GM21786 (cell line): ENCODE results near the gene HSH2D.

Source experiments
- ATAC-seq: cut with Tn5 transposase; IDR thresholded peaks from one replicate; pipeline ENCODE4 v1.9.1; 2021; ENCODE audit not compliant: unreplicated experiment

Gene HSH2D

DNA sequence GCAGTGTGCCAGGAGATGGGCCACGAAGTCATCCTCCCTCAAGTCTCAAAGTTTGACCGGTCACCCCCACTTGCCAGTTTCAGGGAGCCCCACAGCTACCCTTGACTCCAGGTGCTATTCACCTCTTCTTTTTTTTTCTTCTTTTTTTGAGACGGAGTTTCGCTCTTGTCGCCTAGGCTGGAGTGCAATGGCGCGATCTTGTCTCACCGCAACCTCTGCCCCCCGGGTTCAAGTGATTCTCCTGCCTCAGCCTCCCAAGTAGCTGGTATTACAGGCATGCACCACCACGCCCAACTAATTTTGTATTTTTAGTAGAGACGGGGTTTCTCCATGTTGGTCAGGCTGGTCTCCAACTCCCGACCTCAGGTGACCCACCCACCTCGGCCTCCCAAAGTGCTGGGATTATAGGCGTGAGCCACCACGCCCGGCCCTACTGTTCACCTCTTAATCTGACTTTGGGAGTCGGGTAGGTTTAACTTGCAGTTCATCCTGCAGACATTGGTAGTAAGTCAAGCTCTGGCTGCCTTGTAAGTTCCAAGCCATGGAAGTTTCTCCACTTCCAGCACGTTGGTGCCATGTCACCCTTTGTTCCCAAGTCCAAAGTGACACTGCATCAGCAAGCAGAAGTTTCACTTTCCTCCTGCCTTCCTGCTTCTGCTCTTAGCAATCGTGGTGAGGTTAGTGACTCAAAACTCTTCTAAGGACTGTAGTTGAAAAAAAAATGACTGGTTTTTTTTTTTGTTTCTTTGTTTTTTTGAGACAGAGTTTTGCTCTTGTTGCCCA lies 24.2 kb upstream of the HSH2D start:
- ATAC-seq, result peak; percentile 3

DNA sequence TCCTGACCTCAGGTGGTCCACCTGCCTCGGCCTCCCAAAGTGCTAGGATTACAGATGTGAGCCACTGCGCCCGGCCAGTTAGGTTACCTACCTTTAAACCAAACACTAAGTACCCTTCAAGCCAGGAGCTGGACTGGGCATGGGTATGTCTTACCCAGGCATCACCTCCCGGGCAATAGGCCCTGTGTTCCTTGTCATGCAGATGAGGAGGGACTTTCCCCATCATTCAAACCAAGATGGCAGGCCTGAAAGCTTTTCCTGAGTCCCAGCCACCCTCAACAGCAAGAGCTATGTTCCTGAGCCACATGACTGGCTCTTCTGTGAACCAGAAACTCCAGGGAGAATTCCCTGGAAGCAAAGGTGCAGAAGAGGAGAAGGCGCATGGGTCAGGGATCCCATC lies 22.3 kb upstream of the HSH2D start:
- ATAC-seq, result no peak

DNA sequence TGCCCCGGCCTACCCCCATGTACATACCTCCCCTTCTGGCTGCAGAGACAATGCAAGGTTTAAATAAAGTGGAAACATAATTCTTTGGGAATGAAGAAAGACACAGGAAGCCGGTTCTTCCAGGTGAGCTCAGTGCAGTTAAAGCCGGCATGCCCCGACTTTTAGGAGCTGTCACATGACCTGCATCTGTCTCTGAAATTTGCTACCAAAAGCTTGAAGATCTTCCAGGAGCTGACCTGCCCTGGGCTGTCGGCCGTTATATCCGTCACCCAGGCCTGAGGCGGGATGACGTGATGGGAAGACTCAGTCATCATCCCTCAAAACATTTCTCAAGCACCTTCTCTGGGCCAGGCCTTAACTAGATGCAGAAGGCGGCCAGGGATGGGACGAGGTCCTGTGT lies 21.5 kb upstream of the HSH2D start:
- ATAC-seq, result no peak

GRCh38 chr19:16124953-16125352 lies 18.5 kb upstream of the HSH2D start:
- no peak for ATAC-seq

DNA sequence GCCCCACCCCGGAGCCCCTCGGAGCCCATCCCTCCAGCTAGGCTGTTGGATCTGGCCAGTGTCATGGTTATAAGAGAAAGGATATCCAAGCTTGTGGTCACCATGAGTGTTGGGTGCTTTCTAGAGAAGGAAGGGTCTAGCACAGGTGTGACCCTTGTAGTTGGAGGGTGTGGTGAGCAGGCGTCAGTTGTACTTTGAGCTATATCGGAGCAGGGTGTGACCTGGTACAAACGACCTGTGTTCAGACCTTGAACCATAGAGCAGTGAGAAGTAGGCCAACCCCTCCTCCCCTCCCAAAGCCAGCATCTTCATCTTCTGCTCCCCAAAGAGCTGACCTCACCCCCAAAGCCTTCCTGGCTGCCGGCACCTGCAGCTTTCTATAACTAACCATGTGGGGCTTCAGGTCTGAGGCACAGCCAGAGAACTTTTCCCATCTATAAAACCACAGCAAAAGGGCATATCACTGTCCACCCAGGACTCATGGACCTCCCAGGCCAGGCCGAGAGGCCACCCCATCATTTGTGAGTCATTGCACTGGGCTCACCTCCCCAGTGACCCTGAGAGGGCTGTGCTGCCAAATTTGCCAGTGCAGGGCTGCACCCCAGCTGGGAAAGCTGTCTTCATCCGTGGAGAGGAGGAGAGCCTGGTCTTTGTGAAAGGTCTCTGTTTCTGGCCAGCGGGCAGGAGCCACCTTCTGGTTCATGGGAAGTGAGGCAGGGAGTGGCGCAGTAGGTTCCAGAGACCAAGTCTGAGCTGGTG lies 17.6 kb upstream of the HSH2D start:
- ATAC-seq, result no peak

DNA sequence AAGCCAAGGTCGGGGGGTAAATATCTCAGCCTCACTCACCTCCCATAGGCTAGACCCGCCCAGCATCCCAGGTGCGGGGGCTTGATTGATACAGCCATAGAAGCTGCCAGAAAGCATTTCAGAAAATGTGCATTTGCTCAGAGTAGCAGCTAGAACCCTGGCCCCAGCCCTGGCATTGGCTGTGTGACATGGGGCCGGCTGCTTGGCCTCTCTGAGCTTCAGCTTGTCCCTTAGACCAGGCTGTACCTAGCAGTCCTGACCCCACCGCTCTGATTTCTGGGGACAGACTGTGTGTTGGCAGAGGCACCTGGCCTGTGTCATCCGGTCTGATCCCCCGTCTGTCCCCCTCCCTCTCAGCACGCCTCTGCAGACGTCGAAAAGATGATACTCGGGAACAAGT lies 16.4 kb upstream of the HSH2D start:
- ATAC-seq, result no peak

DNA sequence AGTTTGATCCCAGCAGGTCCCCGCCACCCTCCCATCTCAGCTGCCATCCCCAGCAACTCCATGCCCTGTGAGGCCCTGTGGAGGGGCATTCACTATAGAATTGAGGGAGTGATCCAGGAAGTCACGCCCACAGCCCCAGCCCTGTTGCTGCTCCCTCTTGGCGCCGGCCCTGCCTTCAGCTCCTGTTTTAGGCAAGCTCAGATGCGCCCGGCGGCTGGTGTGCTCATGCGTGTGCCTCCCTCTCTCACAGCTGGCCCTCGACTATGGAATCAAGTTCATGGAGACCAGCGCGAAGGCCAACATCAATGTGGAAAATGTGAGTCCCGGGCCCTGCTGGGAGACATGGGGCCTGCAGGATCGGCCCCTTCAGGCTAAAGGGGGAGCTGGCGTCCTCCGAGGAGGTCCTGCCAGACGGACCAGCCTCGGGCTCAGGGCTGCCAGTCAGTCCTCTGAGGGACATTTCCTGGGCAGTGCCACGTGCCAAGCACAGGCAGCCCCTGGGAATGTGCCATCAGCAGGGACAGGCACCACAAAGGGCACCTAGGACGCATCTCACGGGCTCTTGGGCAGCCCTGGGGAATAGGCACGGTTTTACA lies 15.6 kb upstream of the HSH2D start:
- no peak for ATAC-seq

DNA sequence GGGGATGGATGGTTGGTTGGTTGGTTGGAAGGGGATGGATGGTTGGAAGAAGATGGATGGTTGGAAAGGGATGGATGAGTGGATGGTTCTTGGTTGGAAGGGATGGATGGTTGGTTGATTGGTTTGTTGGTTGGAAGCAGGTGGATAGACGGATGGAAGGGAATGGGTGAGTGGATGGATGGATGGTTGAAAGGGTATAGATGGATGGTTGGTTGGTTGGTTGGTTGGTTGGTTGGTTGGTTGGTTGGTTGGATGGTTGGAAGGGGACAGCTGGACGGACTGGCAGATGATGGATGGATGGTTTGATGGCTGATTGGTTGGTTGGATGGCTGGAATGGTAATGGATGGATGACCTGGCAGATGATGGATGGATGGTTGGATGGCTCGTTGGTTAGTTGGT lies 11.8 kb upstream of the HSH2D start:
- ATAC-seq, result no peak

DNA sequence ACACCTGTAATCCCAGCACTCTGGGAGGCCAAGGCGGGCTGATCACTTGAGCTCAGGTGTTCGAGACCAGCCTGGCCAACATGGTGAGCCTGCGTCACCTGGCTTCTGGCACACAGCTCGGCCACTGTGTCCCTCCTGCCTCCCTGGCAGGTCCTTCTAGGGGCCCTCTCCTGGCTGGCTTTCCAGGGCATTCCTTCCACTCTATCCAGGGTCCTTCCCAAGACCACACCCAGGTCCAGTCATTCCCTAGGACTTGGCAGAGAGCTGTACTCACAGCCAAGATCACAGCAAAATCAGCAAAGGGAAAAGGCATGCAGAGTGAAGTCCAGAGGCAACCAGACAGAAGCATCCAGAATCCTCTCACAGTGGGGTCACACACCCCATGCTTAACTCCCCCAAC lies 9.7 kb upstream of the HSH2D start:
- no peak for ATAC-seq

- no peak for ATAC-seq
These were observed 9.0 kb upstream of the HSH2D start for GRCh38 chr19:16134510-16134909.

GRCh38 chr19:16135430-16136127 lies 7.9 kb upstream of the HSH2D start:
- no peak for ATAC-seq

DNA sequence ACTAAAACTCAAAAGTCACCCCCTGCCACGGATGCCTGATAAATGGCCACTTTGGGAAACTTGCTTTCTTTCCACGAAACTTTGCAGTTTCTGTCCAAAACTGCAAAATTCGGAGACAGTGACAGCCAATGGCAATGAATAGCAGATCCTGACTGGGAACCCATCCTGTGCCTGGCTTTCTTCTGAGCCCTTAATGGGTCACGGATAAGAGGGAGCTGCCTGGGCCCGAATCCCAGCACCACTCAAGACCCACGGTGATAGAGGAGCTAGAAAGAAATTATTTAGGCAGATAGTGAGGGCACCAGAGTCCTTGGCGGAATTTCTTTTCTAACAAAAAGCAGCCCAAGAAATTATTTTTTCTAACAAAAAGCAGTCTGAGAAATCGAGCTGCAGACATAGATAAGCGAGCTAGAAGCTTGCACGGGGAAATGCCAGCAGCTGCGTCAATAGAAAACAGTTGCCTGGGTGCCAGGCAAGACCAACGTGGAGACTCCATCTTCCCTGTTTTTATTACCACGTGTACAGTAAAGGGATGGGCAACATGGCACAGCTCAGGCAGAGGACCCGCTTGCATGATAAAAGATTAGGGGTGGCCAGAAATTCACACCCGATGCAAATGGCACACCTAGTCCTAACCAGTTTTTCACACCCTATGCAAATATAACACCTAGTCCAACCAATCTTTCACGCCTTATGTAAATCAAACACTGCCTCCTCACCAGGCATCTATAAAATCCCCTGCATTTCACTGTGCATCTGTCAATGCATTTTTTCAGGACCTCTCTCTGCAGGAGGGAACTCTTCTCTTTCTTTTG lies 7.1 kb upstream of the HSH2D start:
- no peak for ATAC-seq

GRCh38 chr19:16139752-16140151 lies 3.7 kb upstream of the HSH2D start:
- ATAC-seq, result no peak

- ATAC-seq, result no peak
These were observed 2.4 kb upstream of the HSH2D start for GRCh38 chr19:16141043-16141442.

DNA sequence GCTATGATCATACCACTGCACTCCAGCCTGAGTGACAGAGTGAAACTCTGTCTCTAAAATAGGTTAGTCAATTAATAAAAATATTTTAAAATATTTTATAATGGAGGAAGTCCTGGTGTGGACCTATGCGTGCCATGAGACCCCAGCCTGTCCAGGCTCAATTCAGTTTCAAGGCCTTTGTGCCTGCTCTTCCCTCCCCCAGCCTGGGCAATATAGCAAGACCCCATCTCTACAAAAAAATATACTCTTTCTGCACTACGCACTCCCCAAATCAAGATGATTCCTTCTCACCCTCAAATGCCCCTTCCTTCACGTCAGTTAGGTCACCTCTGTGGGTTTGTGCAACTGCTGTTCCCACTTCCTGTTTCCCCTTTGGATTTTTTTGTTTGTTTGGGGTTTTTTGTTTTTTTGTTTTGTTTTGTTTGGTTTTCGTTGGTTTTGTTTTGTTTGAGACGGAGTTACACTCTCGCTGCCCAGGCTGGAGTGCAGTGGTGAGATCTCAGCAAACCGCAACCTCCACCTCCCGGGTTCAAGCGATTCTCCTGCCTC lies 1.4 kb upstream of the HSH2D start:
- ATAC-seq, result no peak

GRCh38 chr19:16144216-16144581 lies 714 bp downstream of the HSH2D start:
- ATAC-seq, result no peak

GRCh38 chr19:16146112-16146511 lies 2.6 kb downstream of the HSH2D start:
- no peak for ATAC-seq

- ATAC-seq, result no peak
These were observed 5.2 kb downstream of the HSH2D start for GRCh38 chr19:16148443-16149229.

GRCh38 chr19:16153582-16154336 lies 10.3 kb downstream of the HSH2D start:
- ATAC-seq, result no peak
